HG03066 (cell line): Measurements from ENCODE around the gene TNKS2.
"Not testable (repeated sequence)": the region's sequence is repeated elsewhere in the genome, so short reads cannot be mapped to it uniquely, and the experiment has no call there.

ENCODE experiments used
- ATAC-seq: cut with Tn5 transposase; IDR thresholded peaks from one replicate; pipeline ENCODE4 v1.9.1; 2021; ENCODE audit warnings: low read depth; ENCODE audit not compliant: unreplicated experiment

TNKS2 gene

DNA sequence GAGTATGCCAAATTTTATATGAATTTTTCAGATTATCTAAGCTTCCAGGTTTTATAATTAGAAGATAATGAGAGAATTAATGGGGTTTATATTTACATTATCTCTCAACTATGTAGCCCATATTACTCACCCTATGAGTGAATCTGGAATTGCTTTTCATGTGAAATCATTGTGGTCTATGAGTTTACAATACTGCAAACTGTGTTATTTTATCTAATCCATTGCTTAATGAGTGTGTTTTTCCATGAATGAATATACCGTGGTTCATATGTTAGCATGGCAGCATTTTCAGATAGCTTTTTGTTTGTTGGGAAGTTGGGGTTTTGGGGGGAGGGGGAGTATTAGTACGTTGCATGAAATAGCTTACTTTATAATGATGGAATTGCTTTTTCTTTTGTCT is 66.5 kb downstream of the TNKS2 start:
- no peak for ATAC-seq

DNA sequence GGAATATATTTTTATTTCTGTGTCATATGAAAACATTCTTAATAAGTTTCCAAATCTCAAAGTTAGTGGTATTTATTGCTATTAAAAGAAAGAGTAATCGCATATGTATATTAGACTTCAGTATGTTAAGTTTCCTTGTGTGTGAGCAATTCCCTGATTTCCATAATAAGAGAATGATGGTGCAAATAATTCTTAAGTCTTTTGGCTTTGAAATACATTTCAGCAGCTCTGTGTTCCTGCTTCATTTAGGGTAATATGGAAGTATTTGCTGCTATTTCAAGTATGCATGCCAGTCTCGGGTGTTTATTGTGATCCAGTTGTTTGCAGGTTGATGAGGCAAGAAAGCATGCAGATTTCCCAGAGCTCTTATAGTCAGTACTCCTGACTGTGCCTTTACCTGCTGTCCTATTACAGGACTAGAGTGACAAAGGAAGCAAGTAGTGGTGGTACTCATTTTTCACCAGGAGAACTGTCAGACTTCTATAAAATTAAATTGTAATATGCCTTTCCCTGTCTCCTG is 67.4 kb downstream of the TNKS2 start:
- ATAC-seq, result no peak

DNA sequence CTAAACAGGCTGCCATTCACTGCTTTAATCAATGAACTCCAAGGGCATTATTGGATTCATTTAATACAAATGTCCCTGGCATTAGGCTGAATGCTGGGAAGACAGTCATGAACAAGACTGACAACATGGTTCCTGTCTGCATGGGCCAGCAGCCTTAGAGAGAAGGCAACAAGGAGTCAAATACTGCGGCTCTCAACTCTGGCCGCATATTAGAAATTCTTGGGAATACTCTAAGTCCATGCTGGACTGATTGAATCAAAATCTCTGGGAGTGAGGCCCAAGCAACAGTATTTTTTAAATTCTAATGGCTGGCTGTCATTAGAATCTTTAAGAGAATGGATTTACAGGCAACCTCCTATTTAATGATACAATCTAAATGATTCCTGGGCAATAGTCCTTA is 76.9 kb downstream of the TNKS2 start:
- no peak for ATAC-seq

DNA sequence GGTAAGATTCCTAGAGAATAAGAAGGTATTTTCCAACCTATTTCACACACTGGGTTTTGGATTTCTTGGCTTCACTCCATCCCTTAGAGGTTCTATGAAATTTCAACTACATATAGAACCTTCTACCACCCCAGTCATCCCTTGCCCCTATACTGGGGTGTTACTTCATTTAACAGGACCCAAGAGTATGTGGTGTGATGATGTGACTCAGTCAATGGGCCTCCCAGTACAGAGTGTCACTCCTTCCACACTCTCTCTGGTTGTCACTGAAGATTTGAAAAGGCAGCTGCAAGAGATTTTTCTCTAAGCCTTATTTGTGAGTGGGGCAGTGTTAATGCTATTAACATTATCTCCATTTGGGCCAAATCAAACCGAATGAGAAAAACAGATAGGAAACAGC is 77.6 kb downstream of the TNKS2 start:
- no peak for ATAC-seq

DNA sequence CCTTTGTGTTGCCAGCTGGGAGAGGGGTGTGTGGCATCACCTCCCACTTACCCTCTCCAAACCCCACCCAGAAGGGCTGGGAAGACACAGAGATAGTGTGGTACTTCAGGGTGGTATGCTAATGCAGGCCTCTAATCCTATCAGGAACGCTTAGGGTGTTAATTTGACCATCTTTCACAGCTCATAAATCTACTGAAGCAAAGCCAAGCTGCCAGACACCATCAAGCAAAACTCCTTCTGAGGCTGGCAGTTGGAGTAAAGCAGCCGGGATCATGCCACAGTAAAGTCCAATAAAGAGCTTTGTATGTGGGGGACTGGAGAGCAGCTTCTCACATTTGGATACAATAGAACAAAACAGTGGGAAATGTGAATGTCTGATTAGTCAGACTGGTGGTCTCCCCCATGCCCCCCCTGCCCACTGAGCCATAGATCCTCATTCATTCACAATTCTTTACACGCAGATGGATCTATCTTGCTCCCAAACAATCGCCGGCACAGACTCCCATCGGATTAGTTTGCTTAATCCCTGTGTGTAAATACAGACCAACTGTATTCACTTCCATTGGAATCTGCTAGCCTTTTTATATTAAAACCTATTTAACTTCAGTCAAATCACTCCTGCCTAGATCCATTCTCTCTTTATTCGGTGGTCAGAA is 81.4 kb downstream of the TNKS2 start:
- ATAC-seq, result no peak

DNA sequence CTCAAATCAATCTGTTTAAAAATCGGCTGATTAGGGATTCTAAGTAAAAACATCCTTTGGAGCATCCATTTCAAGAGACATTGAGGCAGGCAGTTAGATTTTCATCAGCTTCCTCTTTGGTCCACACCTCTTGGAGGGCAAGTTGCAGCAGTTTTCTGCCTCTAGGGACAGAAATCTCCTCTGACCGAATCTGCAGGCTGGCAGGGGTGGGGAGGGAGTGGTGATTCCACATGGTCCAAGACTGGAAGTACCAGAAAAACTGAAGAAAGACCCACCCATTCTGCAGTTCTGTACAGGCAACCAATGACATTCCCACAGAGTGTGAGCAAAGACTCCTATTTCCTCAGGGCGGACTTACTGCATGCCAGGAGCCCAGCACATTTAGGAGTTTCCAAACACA is 82.1 kb downstream of the TNKS2 start:
- ATAC-seq, result no peak

DNA sequence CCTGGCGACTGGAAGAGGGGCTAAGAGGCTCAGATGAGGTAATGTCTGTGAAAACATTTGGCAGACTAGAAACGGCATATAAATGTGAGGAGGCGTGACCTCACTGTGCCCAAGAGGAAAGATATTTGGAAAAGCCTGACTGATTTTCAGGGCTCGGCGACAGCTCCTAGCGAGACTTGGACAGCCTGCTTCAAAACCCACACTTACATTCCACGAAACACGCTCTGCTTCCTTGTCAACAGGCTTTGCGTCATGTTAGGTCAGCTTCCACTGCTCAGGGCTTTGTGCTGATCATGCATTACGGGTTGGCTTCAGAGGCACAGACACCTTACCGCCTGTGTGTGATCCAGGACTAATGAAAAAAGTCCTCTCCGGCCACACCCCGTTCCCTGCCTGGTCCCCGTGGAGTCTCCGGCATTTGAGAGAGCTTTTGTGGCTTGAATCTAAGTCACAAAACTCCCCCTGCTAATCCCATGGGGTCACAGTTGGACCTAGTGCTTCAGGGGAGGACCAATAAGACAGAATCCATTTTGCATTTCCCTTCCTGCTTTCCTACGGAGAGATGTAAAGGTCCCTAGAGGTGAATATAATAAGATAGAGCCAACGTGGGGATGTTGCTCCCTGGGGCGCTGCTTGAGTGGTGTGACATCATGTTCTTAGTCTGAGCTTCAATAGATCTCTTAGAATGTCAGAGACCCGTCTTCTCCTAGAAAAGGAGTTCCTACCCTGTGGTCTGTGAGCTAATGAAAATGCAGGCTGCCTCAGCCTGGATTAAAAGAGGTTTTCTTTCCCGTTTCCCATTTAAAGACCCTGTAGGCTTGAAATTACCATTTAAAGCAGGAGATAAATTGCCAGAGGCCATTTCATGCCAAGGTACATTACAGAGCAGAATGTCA is 85.6 kb downstream of the TNKS2 start:
- no peak for ATAC-seq

DNA sequence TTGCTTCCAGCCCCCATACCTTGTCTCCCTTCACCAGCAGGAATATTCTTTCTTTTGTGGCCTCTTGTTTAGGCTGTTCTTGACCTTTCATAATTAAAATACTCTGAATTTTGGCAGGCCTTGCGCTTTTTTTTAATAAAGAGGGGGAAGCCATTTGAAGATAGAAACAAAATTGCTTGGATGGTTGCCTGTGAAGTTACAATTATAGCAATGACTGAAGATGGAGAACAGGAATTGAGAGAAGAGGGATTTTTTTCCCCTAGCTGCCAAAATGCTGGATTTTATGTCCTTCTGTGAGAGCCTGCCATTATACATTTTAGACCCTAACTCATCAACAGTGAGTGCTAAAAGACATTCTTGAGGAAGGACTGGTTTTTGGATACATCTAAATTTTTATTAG is 86.3 kb downstream of the TNKS2 start:
- ATAC-seq, result no peak

DNA sequence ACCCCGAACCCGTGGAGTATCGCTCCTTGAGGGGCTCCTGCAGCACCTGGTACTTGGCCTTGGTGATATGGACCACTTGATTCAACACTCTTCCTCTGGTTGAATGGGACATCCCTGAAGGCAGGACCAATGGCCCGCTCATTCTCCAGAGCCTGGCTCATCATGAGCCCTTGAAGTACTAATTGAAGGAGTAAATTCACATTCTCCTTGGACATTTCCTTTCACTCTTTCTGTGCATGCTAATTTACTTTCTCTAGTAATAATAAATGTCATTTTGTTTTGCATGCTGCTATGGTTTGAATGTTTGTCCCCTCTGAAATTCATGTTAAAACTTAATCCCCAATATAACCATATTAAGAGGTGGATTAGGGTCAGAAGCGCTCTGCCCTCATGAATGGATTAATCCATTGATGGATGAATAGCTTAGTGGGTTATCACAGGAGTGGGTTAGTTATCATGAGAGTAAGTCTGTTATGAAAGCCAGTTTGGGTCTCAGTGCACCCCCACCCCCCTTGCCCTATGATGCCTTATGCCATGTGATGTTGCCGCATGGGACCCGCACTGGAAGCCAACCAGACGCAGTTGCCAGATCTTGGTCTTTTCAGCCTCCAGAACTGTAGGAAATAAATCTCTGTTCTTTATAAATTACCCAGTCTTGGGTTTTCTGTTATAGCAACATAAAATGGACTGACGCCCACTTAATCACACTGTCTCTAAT is 87.3 kb downstream of the TNKS2 start:
- no peak for ATAC-seq

DNA sequence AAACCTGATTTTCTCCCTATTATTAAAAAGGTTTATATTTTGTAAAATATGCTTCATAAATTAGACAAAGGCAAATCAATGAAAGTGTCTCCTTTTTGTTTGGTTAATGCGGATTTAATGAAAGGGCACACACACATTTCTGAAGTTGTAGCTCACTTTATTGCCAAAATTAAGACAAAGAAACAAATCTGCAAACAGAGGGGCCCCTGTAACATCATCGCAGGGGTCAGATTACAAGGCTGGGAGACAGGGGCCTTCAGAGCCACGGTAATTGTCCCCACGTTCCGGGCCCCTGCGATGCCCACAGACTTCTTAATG is 88.7 kb downstream of the TNKS2 start:
- ATAC-seq, result no peak

DNA sequence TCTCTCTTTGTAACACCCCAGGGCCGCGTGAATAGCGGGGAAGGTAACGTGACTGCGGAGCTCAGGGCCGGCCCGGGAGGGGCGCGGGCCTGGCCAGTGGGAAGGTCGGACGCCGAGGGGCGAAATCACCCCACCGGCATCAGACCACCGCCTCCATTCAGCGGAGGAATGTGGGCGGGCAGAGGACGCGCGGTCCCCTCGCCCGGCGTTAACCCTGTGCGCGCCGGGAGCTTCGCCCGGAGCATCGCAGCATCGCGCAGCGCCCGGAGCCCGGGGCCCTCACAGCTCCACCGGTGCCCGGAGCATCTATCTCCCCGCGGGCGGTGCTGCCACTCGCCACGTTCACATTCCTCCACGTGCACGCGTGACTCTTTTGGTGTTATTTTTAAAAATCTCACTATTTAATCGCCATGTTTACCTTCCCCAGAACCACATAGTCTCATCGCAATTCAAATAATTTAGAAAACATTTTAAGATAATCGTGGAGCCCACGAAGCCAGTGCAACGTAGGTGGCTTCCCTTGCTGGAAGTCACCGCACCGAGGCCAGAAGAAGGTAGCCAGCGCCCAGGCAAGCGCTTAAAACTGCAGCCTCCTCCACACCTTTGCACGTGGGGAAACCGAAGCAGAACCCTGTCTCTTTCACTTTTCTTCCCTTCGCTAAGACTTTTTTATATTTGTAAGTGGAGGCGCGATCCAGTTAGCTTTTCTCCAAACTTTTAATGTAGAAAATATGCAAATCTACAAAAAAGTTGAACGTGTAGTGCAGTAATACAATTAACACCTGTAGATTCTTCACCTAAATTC is 89.2 kb downstream of the TNKS2 start:
- ATAC-seq, result peak; percentile 63

DNA sequence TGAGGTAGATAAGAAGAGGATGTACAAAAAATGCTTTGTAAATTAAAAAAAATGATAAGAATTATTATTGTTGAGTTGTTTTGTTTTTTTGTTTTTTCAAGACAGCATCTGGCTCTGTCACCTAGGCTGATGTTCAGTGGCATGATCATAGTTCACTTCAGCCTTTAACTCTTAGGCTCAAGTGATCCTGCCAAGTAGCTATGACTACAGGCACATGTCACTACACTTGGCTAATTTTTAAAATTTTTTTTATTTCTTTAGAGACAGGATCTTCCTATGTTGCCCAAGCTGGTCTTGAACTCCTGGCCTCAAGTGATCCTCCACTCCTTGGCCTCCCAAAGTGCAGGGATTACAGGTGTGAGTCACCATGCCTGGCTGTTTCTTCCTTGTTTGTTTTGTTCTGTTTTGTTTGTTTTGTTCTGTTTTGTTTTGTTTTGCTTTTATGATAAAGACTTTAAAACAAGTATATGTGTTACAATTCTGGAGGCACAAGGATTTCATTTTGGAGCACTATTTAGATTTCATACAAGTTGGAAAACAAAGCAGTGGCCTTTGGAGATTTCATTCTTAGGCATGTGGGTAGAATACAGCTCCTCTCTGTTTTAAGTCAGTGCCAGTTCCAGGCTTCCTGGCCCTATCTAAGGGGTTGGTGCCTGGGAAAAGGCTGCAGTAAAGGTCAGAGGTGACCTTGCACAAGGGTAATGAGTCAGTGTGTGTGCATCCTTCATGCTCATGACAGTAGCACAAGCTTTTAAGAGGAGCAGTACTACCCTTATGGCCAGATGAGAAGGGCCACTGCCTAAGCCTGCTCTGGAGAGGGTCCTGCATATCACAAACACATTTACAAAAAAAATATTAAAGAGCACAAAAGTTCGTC is 93.1 kb downstream of the TNKS2 start:
- ATAC-seq, result no peak

DNA sequence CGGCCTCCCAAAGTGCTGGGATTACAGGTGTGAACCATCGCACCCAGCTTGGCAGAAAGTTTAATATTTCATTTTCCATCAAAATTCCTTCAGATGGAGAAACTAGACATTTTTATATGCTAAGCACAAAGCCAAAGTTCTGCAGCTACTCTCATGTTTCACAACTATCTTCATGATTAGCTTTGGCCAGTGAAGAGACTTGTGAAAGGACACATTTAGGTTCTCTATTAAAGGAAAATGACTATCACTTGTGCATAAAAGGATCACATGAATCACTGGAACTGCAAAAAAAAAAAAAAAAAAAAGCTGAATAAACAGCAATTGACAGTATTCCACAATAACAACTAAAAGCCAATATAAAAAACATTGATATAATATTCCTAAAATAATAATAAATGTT is 94.8 kb downstream of the TNKS2 start:
- ATAC-seq, result no peak

DNA sequence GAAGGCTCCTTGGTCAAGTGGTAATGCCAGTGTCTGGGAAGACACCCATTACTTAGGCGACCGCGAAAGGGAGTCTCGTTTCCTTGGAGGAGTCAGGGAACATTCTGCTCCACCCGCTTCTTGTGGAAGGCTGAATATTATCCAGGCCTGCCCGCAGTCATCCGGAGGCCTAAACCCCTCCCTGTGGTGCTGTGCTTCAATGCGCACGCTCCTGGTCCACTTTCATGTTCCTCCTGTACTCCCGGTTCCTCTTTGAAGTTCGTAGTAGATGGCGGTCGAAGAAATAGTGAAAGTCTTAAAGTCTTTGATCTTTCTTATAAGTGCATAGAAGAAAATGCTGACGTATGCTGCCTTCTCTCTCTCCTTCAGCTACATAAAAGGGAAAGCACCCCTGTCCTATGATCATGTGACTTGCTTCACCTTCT is 96.0 kb downstream of the TNKS2 start:
- not testable (repeated sequence) for ATAC-seq

DNA sequence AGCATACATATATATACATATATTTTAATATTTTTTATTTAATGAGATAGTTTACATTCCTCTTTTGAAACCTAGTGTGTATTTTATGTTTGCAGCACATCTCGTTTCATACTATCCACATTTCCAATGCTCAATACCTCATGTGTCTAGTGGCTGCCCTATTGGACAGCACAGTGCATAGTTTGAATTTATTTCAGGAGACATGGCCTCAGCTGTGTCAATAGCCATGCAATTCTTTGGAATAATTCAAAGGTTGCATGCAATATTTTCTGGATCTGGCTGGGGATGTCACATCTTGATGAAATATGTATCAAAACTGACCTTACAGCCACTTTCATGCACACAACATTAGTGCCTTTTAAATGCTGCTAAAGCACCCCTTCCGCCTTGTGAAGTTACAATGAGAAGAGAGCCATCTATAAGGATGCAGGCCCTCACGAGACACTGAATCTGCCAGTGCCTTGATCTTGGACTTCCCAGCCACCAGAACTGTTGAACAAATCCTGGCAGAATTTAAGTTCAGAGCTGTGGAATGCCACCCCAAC is 98.1 kb downstream of the TNKS2 start:
- no peak for ATAC-seq

DNA sequence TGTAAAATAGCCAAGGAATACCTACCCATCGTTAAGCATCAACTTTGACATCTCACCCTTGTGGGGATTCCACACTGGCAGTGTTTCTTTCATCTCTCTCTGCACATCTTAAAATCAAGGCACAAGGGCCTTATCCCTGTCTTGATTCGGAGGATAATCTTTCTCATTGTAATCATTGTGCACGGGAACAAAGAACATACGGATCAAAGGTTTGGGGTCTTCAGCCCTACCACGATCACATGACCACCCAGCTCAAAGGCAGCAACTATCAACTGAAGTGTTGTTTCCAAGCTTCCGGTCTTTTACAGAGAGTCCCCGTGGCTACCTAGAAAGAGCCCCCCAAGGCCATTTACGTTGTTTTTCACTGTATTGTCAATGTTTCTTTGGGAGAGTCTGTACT is 99.2 kb downstream of the TNKS2 start:
- no peak for ATAC-seq

DNA sequence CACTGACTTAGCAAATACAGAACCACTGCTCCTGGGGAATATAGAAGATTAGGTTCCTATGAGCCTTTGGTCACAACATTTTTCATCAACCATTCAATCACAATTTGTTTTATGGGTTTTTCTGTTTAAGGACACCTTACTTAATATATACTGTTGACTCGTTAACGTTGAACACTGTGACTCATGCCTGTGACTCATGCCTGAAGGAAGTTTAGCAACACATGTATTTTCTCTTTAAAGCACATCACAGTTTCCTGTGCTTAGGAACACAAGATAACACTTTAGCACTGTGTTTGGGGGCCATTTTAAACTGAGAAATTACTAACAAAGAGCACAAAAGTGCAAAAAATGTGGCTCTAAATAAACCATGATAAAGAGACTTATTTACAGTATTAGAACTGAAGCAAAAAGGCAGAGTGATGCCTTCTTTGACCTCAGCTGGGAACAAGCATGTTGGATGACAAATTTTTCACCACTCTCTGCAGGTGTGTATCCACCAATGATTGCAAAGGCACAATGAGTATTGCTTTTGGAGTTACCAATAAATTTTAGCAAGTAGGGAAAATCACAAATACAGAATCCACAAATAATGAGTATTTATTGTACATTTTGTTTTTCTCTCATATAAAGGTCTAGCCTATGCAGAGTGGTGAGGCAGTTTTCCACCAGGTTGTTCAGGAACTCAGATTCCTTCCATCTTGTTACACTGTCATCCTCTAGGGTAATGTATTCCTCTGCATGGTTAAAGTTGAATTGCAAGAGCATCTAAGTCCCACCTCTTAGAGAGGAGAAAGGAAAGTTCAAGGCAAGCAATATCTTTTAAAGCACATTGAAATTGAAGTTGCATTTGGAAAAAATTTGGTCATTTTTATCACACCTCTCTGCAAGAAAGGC is 103.8 kb downstream of the TNKS2 start:
- no peak for ATAC-seq

DNA sequence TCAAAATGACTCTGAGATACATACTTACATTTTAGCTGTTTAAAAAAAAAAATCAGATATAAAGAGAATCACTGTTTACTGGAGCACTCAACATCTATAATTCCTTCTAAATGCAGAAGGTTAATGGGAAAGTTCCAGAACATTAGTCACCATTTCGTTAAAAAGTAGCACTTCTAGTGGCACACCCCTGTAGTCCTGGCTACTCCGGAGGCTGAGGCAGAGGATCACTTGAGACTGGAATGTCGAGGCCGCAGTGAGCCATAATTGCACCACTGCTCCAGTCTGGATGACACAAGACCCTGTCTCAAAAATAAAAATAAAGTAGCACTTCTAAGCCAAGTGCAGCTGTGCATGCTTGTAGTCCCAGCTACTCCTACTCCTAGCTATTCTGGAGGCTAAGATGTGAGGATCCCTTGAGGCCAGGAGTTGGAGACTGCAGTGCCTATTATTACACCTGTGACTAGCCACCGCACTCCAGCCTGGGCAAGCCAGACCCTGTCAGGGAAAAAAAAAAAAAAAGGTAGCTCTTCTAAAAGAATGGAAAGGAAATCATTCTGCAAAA is 108.9 kb downstream of the TNKS2 start:
- ATAC-seq, result no peak
